Liver (tissue), 9 donors: ENCODE measurements around the gene TLCD3A. TPM values are rescaled to one million over a fixed set of nuclear protein-coding genes. Genes with fewer than 3 reads are reported as not detected.

Experiments used
- DNase-seq: peaks from one replicate; pipeline ENCODE4 v3.0.0-alpha.2; 2017; ENCODE audit warnings: low spot score
- H3K27ac ChIP-seq, 2 donors: one replicate each; pipeline ENCODE4 v1.7.0; 2013; ENCODE audit warnings: inconsistent platforms in 2 of 2, low read length in 2 of 2, control low read depth in 1 of 2, low read depth in 1 of 2, mild to moderate bottlenecking in 1 of 2
- H3K27me3 ChIP-seq, 4 donors: one replicate each; pipeline versions ENCODE4 v1.6.1 to v1.7.0; 2013; ENCODE audit warnings: low read length in 3 of 4, inconsistent platforms in 1 of 4, mild to moderate bottlenecking in 1 of 4, moderate library complexity in 1 of 4; ENCODE audit not compliant: control insufficient read depth in 4 of 4, insufficient read depth in 4 of 4
- H3K36me3 ChIP-seq, 4 donors: one replicate each; pipeline versions ENCODE4 v1.6.1 to v1.7.0; 2013; ENCODE audit warnings: low read length in 3 of 4, mild to moderate bottlenecking in 3 of 4, low read depth in 1 of 4, moderate library complexity in 1 of 4; ENCODE audit not compliant: control insufficient read depth in 4 of 4, insufficient read depth in 3 of 4
- H3K4me1 ChIP-seq, 4 donors: one replicate each; pipeline versions ENCODE4 v1.6.1 to v1.7.0; 2013; ENCODE audit warnings: low read length in 3 of 4, mild to moderate bottlenecking in 3 of 4, moderate library complexity in 1 of 4; ENCODE audit not compliant: control insufficient read depth in 4 of 4, insufficient read depth in 4 of 4
- H3K4me3 ChIP-seq, 3 donors: one replicate each; pipeline versions ENCODE4 v1.6.1 to v1.7.0; 2013; ENCODE audit warnings: low read length in 3 of 3, control low read depth in 1 of 3, low read depth in 1 of 3, mild to moderate bottlenecking in 1 of 3
- H3K9ac ChIP-seq, 2 donors: one replicate each; pipeline ENCODE4 v1.7.0; 2013; ENCODE audit warnings: low read length in 2 of 2, mild to moderate bottlenecking in 2 of 2, moderate library complexity in 2 of 2, control low read depth in 1 of 2, low read depth in 1 of 2
- H3K9me3 ChIP-seq, 4 donors: one replicate each; pipeline versions ENCODE4 v1.6.1 to v1.7.0; 2013; ENCODE audit warnings: low read length in 3 of 4; ENCODE audit not compliant: control insufficient read depth in 4 of 4
- EGR1 ChIP-seq, 2 donors: IDR thresholded peaks; 2 replicates each; pipeline ENCODE4 v1.6.1; 2016 to 2018; ENCODE audit warnings: antibody characterized with exemption in 2 of 2, low read depth in 2 of 2
- FOXA1 ChIP-seq: IDR thresholded peaks from 2 replicates; pipeline ENCODE4 v1.6.1; 2016; ENCODE audit warnings: antibody characterized with exemption
- FOXA2 ChIP-seq: IDR thresholded peaks from 2 replicates; pipeline ENCODE4 v1.6.1; 2016; ENCODE audit warnings: antibody characterized with exemption
- GABPA ChIP-seq, 2 donors: IDR thresholded peaks in 1 of 2; conservative IDR thresholded peaks in 1 of 2; 2 replicates each; pipeline ENCODE4 v1.6.1; 2016; ENCODE audit warnings: antibody characterized with exemption in 2 of 2, mild to moderate bottlenecking in 1 of 2, moderate library complexity in 1 of 2
- HNF4A ChIP-seq, 2 donors: conservative IDR thresholded peaks; 2 replicates each; pipeline ENCODE4 v1.6.1; 2016; ENCODE audit warnings: antibody characterized with exemption in 2 of 2, mild to moderate bottlenecking in 2 of 2
- HNF4G ChIP-seq: IDR thresholded peaks from 2 replicates; pipeline ENCODE4 v1.6.1; 2016; ENCODE audit warnings: antibody characterized with exemption
- JUND ChIP-seq, 2 donors: IDR thresholded peaks; 2 replicates each; pipeline ENCODE4 v1.6.1; 2016; ENCODE audit warnings: antibody characterized with exemption in 2 of 2
- NR2F2 ChIP-seq: IDR thresholded peaks from 2 replicates; pipeline ENCODE4 v1.6.1; 2016; ENCODE audit warnings: antibody characterized with exemption
- RAD21 ChIP-seq, 2 donors: IDR thresholded peaks; 2 replicates each; pipeline ENCODE4 v1.6.1; 2016; ENCODE audit warnings: antibody characterized with exemption in 2 of 2, mild to moderate bottlenecking in 2 of 2
- RXRA ChIP-seq, 2 donors: IDR thresholded peaks; 2 replicates each; pipeline ENCODE4 v1.6.1; 2017 to 2018; ENCODE audit warnings: antibody characterized with exemption in 2 of 2, mild to moderate bottlenecking in 1 of 2
- SP1 ChIP-seq: IDR thresholded peaks from 2 replicates; pipeline ENCODE4 v1.6.1; 2018; ENCODE audit warnings: antibody characterized with exemption, mild to moderate bottlenecking
- TAF1 ChIP-seq: conservative IDR thresholded peaks from 2 replicates; pipeline ENCODE4 v1.6.1; 2016; ENCODE audit warnings: antibody characterized with exemption, mild to moderate bottlenecking
- YY1 ChIP-seq: IDR thresholded peaks from 2 replicates; pipeline ENCODE4 v1.6.1; 2016; ENCODE audit warnings: antibody characterized with exemption, mild to moderate bottlenecking
- WGBS: extraction: QIAGEN DNeasy Blood & Tissue Kit; methylation state at CpG from one replicate; pipeline ENCODE4 v1.1.7; 2013; 5-methylcytosine and 5-hydroxymethylcytosine counted together
- polyA plus RNA-seq, 2 donors: library from polyadenylated mRNA; stranded (reverse) in 1 of 2; unstranded in 1 of 2; fragments of 200-250 nt in 1 of 2; fragments of >200 nt in 1 of 2; fragmentation: Nextera tagmentation in 1 of 2; extraction: Ambion mirVana in 1 of 2; gene quantifications; one replicate each; pipeline versions ENCODE4 v1.2.1 to v1.2.3, GENCODE V29; 2013 to 2015
- total RNA-seq, 2 donors: library from RNA; depleted of rRNA; stranded (reverse); fragments of >200 nt; gene quantifications; one replicate each; pipeline ENCODE4 v1.2.3, GENCODE V29; 2014
- TF ChIP-seq, protein P1 (sequence below): IDR thresholded peaks from 2 replicates; pipeline ENCODE4 v1.6.1; 2016; ENCODE audit warnings: antibody characterized with exemption
- TF ChIP-seq, protein P2 (sequence below): IDR thresholded peaks from 2 replicates; pipeline ENCODE4 v1.6.1; 2016; ENCODE audit warnings: antibody characterized with exemption
- TF ChIP-seq, protein P3 (sequence below): IDR thresholded peaks from 2 replicates; pipeline ENCODE4 v1.6.1; 2016; ENCODE audit warnings: antibody characterized with exemption, mild to moderate bottlenecking
- TF ChIP-seq, protein P4 (sequence below): IDR thresholded peaks from 2 replicates; pipeline ENCODE4 v1.6.1; 2016; ENCODE audit warnings: antibody characterized with exemption
- TF ChIP-seq, protein P5 (sequence below): fragments of 150-350 bp; IDR thresholded peaks from 2 replicates; pipeline ENCODE4 v1.5.1; 2017; ENCODE audit warnings: improper control_type of control experiment, low read depth, low read length; ENCODE audit not compliant: missing input control
- donor health status: healthy.
- donor health status: healthy.
- donor health status: healthy.
- donor health status: healthy.
- donor health status: healthy.

TLCD3A gene
- total and polyA plus RNA-seq, 4 donors, result 0.57 to 2.3 (median 1.5) TPM

DNA sequence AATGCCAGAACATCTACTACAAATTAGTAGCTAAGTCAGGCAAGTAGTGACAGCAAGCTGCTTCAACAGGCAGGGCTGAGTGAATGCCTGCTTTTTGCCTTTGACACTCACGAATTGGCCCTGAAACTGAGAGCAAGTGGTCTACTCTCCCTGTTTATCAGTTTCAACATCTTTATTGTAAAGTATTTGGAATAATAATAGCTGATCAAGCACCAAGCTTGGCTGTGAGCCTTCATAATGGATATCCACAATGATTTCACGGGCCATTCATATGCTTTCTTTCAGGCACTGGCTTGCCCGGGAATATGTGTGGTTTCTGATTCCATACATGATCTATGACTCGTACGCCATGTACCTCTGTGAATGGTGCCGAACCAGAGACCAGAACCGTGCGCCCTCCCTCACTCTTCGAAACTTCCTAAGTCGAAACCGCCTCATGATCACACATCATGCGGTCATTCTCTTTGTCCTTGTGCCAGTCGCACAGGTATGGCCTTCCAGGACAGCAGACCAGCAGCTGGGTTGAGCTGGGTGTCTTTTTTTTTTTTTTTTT lies 5.2 kb downstream of the TLCD3A start:
- peaks cover 0 to 5% (median 2%) of the 10 kb centered on the region in 4 donors for H3K36me3 ChIP-seq
- peaks cover 0 to 8% (median 5%) of the 10 kb centered on the region in 4 donors for H3K4me1 ChIP-seq
- H3K4me3 ChIP-seq, result no peak overlapping the region
- no peak overlapping the region for H3K27ac ChIP-seq
- no peak for DNase-seq
- H3K27me3 ChIP-seq, result no peaks in the 10 kb centered on the region
- TF ChIP-seq, protein P1, sequence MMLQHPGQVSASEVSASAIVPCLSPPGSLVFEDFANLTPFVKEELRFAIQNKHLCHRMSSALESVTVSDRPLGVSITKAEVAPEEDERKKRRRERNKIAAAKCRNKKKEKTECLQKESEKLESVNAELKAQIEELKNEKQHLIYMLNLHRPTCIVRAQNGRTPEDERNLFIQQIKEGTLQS, result no peak
- TF ChIP-seq HNF4G, result no peak
- no peak for TF ChIP-seq YY1
- TF ChIP-seq GABPA (IDR thresholded peaks at IDR 0.05 in 1 of 2, conservative IDR thresholded peaks at IDR 0.05 in 1 of 2), result no peak
- no peak for TF ChIP-seq RAD21 (IDR thresholded peaks at IDR 0.05)
- TF ChIP-seq, protein P2, sequence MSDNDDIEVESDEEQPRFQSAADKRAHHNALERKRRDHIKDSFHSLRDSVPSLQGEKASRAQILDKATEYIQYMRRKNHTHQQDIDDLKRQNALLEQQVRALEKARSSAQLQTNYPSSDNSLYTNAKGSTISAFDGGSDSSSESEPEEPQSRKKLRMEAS, result no peak
- TF ChIP-seq NR2F2, result no peak
- no peak for TF ChIP-seq JUND (IDR thresholded peaks at IDR 0.05)
- TF ChIP-seq FOXA1, result no peak
- TF ChIP-seq, protein P3, sequence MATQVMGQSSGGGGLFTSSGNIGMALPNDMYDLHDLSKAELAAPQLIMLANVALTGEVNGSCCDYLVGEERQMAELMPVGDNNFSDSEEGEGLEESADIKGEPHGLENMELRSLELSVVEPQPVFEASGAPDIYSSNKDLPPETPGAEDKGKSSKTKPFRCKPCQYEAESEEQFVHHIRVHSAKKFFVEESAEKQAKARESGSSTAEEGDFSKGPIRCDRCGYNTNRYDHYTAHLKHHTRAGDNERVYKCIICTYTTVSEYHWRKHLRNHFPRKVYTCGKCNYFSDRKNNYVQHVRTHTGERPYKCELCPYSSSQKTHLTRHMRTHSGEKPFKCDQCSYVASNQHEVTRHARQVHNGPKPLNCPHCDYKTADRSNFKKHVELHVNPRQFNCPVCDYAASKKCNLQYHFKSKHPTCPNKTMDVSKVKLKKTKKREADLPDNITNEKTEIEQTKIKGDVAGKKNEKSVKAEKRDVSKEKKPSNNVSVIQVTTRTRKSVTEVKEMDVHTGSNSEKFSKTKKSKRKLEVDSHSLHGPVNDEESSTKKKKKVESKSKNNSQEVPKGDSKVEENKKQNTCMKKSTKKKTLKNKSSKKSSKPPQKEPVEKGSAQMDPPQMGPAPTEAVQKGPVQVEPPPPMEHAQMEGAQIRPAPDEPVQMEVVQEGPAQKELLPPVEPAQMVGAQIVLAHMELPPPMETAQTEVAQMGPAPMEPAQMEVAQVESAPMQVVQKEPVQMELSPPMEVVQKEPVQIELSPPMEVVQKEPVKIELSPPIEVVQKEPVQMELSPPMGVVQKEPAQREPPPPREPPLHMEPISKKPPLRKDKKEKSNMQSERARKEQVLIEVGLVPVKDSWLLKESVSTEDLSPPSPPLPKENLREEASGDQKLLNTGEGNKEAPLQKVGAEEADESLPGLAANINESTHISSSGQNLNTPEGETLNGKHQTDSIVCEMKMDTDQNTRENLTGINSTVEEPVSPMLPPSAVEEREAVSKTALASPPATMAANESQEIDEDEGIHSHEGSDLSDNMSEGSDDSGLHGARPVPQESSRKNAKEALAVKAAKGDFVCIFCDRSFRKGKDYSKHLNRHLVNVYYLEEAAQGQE, result no peak
- TF ChIP-seq RXRA (IDR thresholded peaks at IDR 0.05), result no peak
- no peak for TF ChIP-seq FOXA2
- no peak for TF ChIP-seq HNF4A (conservative IDR thresholded peaks at IDR 0.05)
- TF ChIP-seq, protein P4, sequence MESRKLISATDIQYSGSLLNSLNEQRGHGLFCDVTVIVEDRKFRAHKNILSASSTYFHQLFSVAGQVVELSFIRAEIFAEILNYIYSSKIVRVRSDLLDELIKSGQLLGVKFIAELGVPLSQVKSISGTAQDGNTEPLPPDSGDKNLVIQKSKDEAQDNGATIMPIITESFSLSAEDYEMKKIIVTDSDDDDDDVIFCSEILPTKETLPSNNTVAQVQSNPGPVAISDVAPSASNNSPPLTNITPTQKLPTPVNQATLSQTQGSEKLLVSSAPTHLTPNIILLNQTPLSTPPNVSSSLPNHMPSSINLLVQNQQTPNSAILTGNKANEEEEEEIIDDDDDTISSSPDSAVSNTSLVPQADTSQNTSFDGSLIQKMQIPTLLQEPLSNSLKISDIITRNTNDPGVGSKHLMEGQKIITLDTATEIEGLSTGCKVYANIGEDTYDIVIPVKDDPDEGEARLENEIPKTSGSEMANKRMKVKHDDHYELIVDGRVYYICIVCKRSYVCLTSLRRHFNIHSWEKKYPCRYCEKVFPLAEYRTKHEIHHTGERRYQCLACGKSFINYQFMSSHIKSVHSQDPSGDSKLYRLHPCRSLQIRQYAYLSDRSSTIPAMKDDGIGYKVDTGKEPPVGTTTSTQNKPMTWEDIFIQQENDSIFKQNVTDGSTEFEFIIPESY, result no peak
- TF ChIP-seq, protein P5, sequence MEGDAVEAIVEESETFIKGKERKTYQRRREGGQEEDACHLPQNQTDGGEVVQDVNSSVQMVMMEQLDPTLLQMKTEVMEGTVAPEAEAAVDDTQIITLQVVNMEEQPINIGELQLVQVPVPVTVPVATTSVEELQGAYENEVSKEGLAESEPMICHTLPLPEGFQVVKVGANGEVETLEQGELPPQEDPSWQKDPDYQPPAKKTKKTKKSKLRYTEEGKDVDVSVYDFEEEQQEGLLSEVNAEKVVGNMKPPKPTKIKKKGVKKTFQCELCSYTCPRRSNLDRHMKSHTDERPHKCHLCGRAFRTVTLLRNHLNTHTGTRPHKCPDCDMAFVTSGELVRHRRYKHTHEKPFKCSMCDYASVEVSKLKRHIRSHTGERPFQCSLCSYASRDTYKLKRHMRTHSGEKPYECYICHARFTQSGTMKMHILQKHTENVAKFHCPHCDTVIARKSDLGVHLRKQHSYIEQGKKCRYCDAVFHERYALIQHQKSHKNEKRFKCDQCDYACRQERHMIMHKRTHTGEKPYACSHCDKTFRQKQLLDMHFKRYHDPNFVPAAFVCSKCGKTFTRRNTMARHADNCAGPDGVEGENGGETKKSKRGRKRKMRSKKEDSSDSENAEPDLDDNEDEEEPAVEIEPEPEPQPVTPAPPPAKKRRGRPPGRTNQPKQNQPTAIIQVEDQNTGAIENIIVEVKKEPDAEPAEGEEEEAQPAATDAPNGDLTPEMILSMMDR, result no peak
- TF ChIP-seq SP1, result no peak
- TF ChIP-seq EGR1 (IDR thresholded peaks at IDR 0.05; ENCODE audit: low read depth in 2 of 2), result no peak
- no peak for TF ChIP-seq TAF1
- no peak overlapping the region for H3K9ac ChIP-seq
- WGBS, result 97% methylated on average over 13 of the region's 13 CpGs
- no peaks in the 10 kb centered on the region for H3K9me3 ChIP-seq
